GM21381 (cell line): ENCODE results near the gene ZNF746.

Source experiments
- ATAC-seq: cut with Tn5 transposase; IDR thresholded peaks from one replicate; pipeline ENCODE4 v1.9.1; 2021; ENCODE audit warnings: mild to moderate bottlenecking, moderate library complexity; ENCODE audit not compliant: unreplicated experiment

ZNF746 gene

DNA sequence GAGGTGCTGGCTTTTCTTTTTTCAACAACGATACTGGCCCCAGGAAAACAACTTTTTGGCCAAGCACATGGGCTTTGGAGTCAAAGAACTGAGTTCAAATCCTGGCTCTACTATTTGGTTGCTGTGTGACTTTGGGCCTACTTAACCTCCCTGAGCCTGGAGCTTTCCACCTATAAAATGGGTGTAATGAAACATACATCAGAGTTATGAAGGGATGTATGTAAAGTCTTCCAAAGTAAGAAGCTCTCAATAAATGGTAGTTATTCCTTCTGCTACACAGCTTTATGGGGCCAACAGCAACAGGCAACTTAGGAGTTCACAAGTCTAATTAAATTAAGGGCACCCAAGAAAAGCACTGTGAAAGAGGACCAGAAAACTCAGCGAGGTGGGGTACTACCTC lies 69.7 kb downstream of the ZNF746 start:
- ATAC-seq = no peak

DNA sequence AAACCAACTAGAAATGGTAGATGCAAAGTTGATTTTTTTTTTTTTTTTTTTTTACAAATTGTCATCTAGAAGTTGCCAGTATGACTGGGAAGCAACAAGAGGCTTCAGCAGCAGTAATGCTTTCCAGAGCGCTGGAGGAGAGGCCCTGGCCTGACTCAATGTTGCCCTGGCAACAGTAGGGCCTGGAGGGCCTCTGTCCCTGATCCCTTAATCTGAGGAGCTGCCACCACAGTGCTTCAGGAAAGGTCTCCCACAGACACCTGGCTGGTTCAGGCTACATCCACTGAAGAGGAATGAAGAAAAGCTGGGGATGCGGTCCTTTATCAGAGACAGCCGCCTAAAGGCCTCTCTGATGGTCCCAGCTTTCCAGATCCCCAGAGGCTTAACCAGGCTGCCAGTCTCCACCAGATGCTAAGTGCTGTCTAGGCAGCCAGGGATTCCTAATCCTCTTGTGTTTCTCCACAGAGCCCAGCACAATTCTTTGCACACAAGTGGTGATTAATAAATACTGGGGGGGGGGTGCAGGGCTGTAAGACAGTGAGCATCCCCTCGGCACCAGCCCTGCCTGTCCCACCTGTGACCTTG lies 70.4 kb downstream of the ZNF746 start:
- no peak for ATAC-seq

DNA sequence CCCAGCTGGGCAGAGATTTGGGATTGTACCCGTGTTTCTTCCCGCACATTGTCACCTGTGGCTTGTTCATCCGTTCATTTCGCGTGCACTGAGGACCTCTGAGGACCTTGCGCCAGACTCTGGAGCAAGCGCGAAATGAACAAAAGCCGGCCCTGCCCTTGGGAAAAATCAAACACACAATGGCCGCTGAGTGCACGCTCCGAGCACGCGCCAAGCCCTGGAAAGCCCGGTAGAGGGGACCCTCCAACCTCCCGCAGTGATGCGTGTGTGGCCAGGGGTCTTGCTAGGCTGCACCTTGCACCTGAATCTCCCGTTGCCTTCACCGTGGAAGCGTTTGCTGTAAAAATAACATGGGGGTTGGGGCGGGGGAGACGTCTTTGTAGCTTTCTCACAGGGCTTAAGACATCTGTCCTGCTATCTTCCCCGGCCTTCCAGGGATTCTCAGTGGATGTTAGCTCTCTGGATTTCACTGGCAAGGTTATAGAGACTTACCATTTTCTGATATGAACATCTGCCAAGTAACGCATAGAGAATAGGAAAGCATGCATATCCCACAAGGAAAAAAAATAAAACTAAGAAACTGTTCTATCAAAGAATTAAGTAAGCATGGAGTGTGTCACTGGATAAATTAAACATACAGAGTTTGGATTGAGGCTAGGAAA lies 74.0 kb downstream of the ZNF746 start:
- no peak for ATAC-seq

DNA sequence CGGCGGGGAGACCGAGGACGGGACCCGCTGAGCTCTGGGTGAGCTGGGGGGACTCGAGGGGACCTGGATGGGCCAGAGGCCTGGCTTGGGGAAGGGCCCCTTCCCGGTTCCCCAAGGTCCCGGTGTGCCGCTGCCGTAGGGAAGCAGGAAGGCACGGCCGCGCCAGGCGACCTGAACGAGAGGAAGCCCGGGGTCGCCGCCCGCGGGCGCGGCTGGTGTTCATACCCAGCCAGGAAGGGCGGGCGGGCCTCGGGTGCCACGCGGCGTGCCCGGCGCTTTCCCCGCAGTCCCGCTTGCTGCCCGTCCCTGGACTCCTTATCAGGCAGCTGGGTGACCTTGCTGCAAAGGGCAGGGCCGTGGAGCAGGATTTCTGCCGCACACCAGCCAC lies 74.7 kb downstream of the ZNF746 start:
- peak; percentile 11 for ATAC-seq
